ENCODE measurements around the gene SCART1. TPM values are rescaled to one million over a fixed set of nuclear protein-coding genes. Genes with fewer than 3 reads are reported as not detected.
"Not testable (repeated sequence)": the region's sequence is repeated elsewhere in the genome, so short reads cannot be mapped to it uniquely, and the experiment has no call there.

Gene SCART1
- total RNA-seq, 4 donors from 2014 or later: 1.8 to 9.5 (median 6.1) TPM

GRCh38 chr10:133465191-133465949 lies 11.6 kb downstream of the SCART1 start:
- DNase-seq: no peak
- no peaks in the 10 kb centered on the region for H3K4me1 ChIP-seq
- TF ChIP-seq POLR2A (IDR thresholded peaks at IDR 0.05): no peak
- no peak for TF ChIP-seq CTCF (IDR thresholded peaks at IDR 0.05)
- peaks cover 0 to 3% of the 10 kb centered on the region in 2 donors for H3K9me3 ChIP-seq
- no peaks in the 10 kb centered on the region for H3K27me3 ChIP-seq
- no peak overlapping the region for H3K27ac ChIP-seq
- no peaks in the 10 kb centered on the region for H3K36me3 ChIP-seq
- intact Hi-C loops (cut with DNase I; ENCODE audit: low total_unique reads): no loop called here
- no peak overlapping the region for H3K4me3 ChIP-seq

GRCh38 chr10:133465950-133466474 lies 12.3 kb downstream of the SCART1 start:
- intact Hi-C loops (cut with DNase I; ENCODE audit: low total_unique reads): no loop called here
- no peak overlapping the region for H3K4me3 ChIP-seq
- no peak for DNase-seq
- no peak for TF ChIP-seq POLR2A (IDR thresholded peaks at IDR 0.05)
- no peak for TF ChIP-seq CTCF (IDR thresholded peaks at IDR 0.05)
- no peaks in the 10 kb centered on the region for H3K27me3 ChIP-seq
- H3K4me1 ChIP-seq: no peaks in the 10 kb centered on the region
- H3K36me3 ChIP-seq: no peaks in the 10 kb centered on the region
- H3K9me3 ChIP-seq: peaks cover 0 to 3% of the 10 kb centered on the region in 2 donors
- H3K27ac ChIP-seq: no peak overlapping the region

- TF ChIP-seq POLR2A (IDR thresholded peaks at IDR 0.05): no peak
- TF ChIP-seq CTCF (IDR thresholded peaks at IDR 0.05): no peak
- Histone ChIP-seq H3K36me3 (no peaks in the 10 kb centered on the region), H3K4me1 (no peaks in the 10 kb centered on the region), H3K4me3 (no peak overlapping the region), H3K9me3 (peaks cover 0 to 3% of the 10 kb centered on the region in 2 donors), H3K27me3 (no peaks in the 10 kb centered on the region), H3K27ac (no peak overlapping the region)
- intact Hi-C loops (cut with DNase I; ENCODE audit: low total_unique reads): no loop called here
- DNase-seq: no peak
Measured at GRCh38 chr10:133466683-133467275, 13.0 kb downstream of the SCART1 start.

- peaks cover 0 to 3% of the 10 kb centered on the region in 2 donors for H3K9me3 ChIP-seq
- DNase-seq: no peak
- no peak overlapping the region for H3K4me3 ChIP-seq
- H3K36me3 ChIP-seq: no peaks in the 10 kb centered on the region
- no peaks in the 10 kb centered on the region for H3K4me1 ChIP-seq
- no peaks in the 10 kb centered on the region for H3K27me3 ChIP-seq
- TF ChIP-seq POLR2A (IDR thresholded peaks at IDR 0.05): no peak
- TF ChIP-seq CTCF (IDR thresholded peaks at IDR 0.05): no peak
- intact Hi-C loops (cut with DNase I; ENCODE audit: low total_unique reads): no loop called here
- no peak overlapping the region for H3K27ac ChIP-seq
Measured at GRCh38 chr10:133467286-133467911, 13.7 kb downstream of the SCART1 start.

- H3K36me3 ChIP-seq; H3K9me3 ChIP-seq; H3K4me1 ChIP-seq; H3K27me3 ChIP-seq; DNase-seq; H3K27ac ChIP-seq; H3K4me3 ChIP-seq; intact Hi-C loops (cut with DNase I; ENCODE audit: low total_unique reads): not testable (repeated sequence)
Measured at GRCh38 chr10:133469205-133469604, 15.5 kb downstream of the SCART1 start.

Measured in uterus (tissue), 4 donors.